ENCODE measurements around the gene CALY. TPM values are rescaled to one million over a fixed set of nuclear protein-coding genes. Genes with fewer than 3 reads are reported as not detected.

Gene CALY
- total and polyA plus RNA-seq, 4 experiments from 2014 or later, result 1.4 to 7.2 (median 4.3) TPM

GRCh38 chr10:133346413-133346812 lies 9.7 kb upstream of the CALY start:
- peaks cover 11% of the 10 kb centered on the region for H3K27me3 ChIP-seq (ENCODE audit: insufficient read depth, low read length)
- H3K4me1 Mint-ChIP-seq, result peaks cover 0 to 3% (median under 1%) of the 10 kb centered on the region in 4 donors
- H3K4me1 ChIP-seq (ENCODE audit: insufficient read depth, low read length), result no peaks in the 10 kb centered on the region
- no peaks in the 10 kb centered on the region for H3K9me3 ChIP-seq (ENCODE audit: control insufficient read depth in 1 of 2, low read length in 2 of 2)
- no peak for DNase-seq
- intact Hi-C loops (cut with micrococcal nuclease), result no loop called here
- no peak overlapping the region for H3K27ac Mint-ChIP-seq
- H3K27ac ChIP-seq (ENCODE audit: low read depth, low read length), result no peak overlapping the region
- no peaks in the 10 kb centered on the region for H3K36me3 Mint-ChIP-seq
- H3K4me3 Mint-ChIP-seq, result no peak overlapping the region
- no peaks in the 10 kb centered on the region for H3K36me3 ChIP-seq (ENCODE audit: insufficient read depth, low read length)
- ChIA-PET POLR2A (ENCODE audit: partially characterized antibody) (interaction anchor here (1.7 kb wide), 1 partner anchor 10 kb away, joined by 5 read pairs; the partner anchor contains the start of gene CALY), CTCF (ENCODE audit: partially characterized antibody) (interaction anchor here (1.3 kb wide), 1 partner anchor 17 kb away, joined by 7 read pairs; no protein-coding TSS in a partner anchor)
- no peaks in the 10 kb centered on the region for H3K9me3 Mint-ChIP-seq
- H3K4me3 ChIP-seq (ENCODE audit: low read length in 2 of 2), result no peak overlapping the region
- peaks cover 20 to 32% of the 10 kb centered on the region in 2 donors for H3K27me3 Mint-ChIP-seq

- peaks cover 19 to 30% of the 10 kb centered on the region in 2 donors for H3K27me3 Mint-ChIP-seq
- ChIA-PET POLR2A (ENCODE audit: partially characterized antibody) (interaction anchor here (2.0 kb wide), 1 partner anchor 9 kb away, joined by 5 read pairs; no protein-coding TSS in a partner anchor), CTCF (ENCODE audit: partially characterized antibody) (no interaction called here)
- intact Hi-C loops (cut with micrococcal nuclease), result no loop called here
- no peak overlapping the region for H3K4me3 Mint-ChIP-seq
- H3K4me1 Mint-ChIP-seq, result peaks cover 0 to 2% (median under 1%) of the 10 kb centered on the region in 4 donors
- H3K36me3 ChIP-seq (ENCODE audit: insufficient read depth, low read length), result no peaks in the 10 kb centered on the region
- no peak for DNase-seq
- no peaks in the 10 kb centered on the region for H3K36me3 Mint-ChIP-seq
- H3K4me1 ChIP-seq (ENCODE audit: insufficient read depth, low read length), result no peaks in the 10 kb centered on the region
- H3K4me3 ChIP-seq (ENCODE audit: low read length in 2 of 2), result no peak overlapping the region
- no peak overlapping the region for H3K27ac ChIP-seq (ENCODE audit: low read depth, low read length)
- no peak overlapping the region for H3K27ac Mint-ChIP-seq
- peaks cover 10% of the 10 kb centered on the region for H3K27me3 ChIP-seq (ENCODE audit: insufficient read depth, low read length)
- H3K9me3 ChIP-seq (ENCODE audit: control insufficient read depth in 1 of 2, low read length in 2 of 2), result no peaks in the 10 kb centered on the region
- H3K9me3 Mint-ChIP-seq, result no peaks in the 10 kb centered on the region
Measured at GRCh38 chr10:133344236-133344635, 7.5 kb upstream of the CALY start.

- Mint-ChIP-seq H3K9me3 (no peaks in the 10 kb centered on the region), H3K27me3 (peaks cover 16 to 27% of the 10 kb centered on the region in 2 donors), H3K4me1 (no peaks in the 10 kb centered on the region), H3K27ac (peak overlapping the region in 1 of 7 donors; percentile 22), H3K36me3 (no peaks in the 10 kb centered on the region), H3K4me3 (no peak overlapping the region)
- ChIA-PET POLR2A (ENCODE audit: partially characterized antibody) (interaction anchor here (2.0 kb wide), 1 partner anchor 10 kb away, joined by 5 read pairs; no protein-coding TSS in a partner anchor), CTCF (ENCODE audit: partially characterized antibody) (interaction anchor here (2.0 kb wide), 1 partner anchor 14 kb away, joined by 6 read pairs; no protein-coding TSS in a partner anchor)
- Histone ChIP-seq H3K9me3 (ENCODE audit: control insufficient read depth in 1 of 2, low read length in 2 of 2) (no peaks in the 10 kb centered on the region), H3K27ac (ENCODE audit: low read depth, low read length) (no peak overlapping the region), H3K4me3 (ENCODE audit: low read length in 2 of 2) (no peak overlapping the region), H3K27me3 (ENCODE audit: insufficient read depth, low read length) (peaks cover 7% of the 10 kb centered on the region), H3K4me1 (ENCODE audit: insufficient read depth, low read length) (no peaks in the 10 kb centered on the region), H3K36me3 (ENCODE audit: insufficient read depth, low read length) (no peaks in the 10 kb centered on the region)
- intact Hi-C loops (cut with micrococcal nuclease), result no loop called here
- DNase-seq, result no peak
Measured at GRCh38 chr10:133343558-133343957, 6.9 kb upstream of the CALY start.

- H3K27me3 ChIP-seq (ENCODE audit: insufficient read depth, low read length), result peaks cover 7% of the 10 kb centered on the region
- ChIA-PET CTCF (ENCODE audit: partially characterized antibody) (interaction anchor here (2.0 kb wide), 1 partner anchor 14 kb away, joined by 6 read pairs; no protein-coding TSS in a partner anchor), POLR2A (ENCODE audit: partially characterized antibody) (interaction anchor here (2.0 kb wide), 1 partner anchor 11 kb away, joined by 5 read pairs; no protein-coding TSS in a partner anchor)
- H3K4me1 ChIP-seq (ENCODE audit: insufficient read depth, low read length), result peaks cover under 1% of the 10 kb centered on the region
- intact Hi-C loops (cut with micrococcal nuclease), result no loop called here
- Mint-ChIP-seq H3K36me3 (no peaks in the 10 kb centered on the region), H3K4me3 (no peak overlapping the region), H3K4me1 (no peaks in the 10 kb centered on the region), H3K27ac (no peak overlapping the region), H3K27me3 (peaks cover 16 to 27% of the 10 kb centered on the region in 2 donors), H3K9me3 (no peaks in the 10 kb centered on the region)
- no peak overlapping the region for H3K27ac ChIP-seq (ENCODE audit: low read depth, low read length)
- no peaks in the 10 kb centered on the region for H3K9me3 ChIP-seq (ENCODE audit: control insufficient read depth in 1 of 2, low read length in 2 of 2)
- H3K36me3 ChIP-seq (ENCODE audit: insufficient read depth, low read length), result no peaks in the 10 kb centered on the region
- DNase-seq, result no peak
- no peak overlapping the region for H3K4me3 ChIP-seq (ENCODE audit: low read length in 2 of 2)
Measured at GRCh38 chr10:133342942-133343341, 6.2 kb upstream of the CALY start.

GRCh38 chr10:133341983-133342382 lies 5.3 kb upstream of the CALY start:
- intact Hi-C loops (cut with micrococcal nuclease), result no loop called here
- H3K27me3 Mint-ChIP-seq, result peaks cover 16 to 27% of the 10 kb centered on the region in 2 donors
- H3K9me3 Mint-ChIP-seq, result no peaks in the 10 kb centered on the region
- Histone ChIP-seq H3K9me3 (ENCODE audit: control insufficient read depth in 1 of 2, low read length in 2 of 2) (no peaks in the 10 kb centered on the region), H3K4me3 (ENCODE audit: low read length in 2 of 2) (no peak overlapping the region), H3K27me3 (ENCODE audit: insufficient read depth, low read length) (peaks cover 7% of the 10 kb centered on the region), H3K4me1 (ENCODE audit: insufficient read depth, low read length) (peaks cover 10% of the 10 kb centered on the region), H3K27ac (ENCODE audit: low read depth, low read length) (no peak overlapping the region), H3K36me3 (ENCODE audit: insufficient read depth, low read length) (no peaks in the 10 kb centered on the region)
- POLR2A ChIA-PET (ENCODE audit: partially characterized antibody), result no interaction called here
- no peak for DNase-seq
- no peak overlapping the region for H3K27ac Mint-ChIP-seq
- H3K36me3 Mint-ChIP-seq, result no peaks in the 10 kb centered on the region
- no peaks in the 10 kb centered on the region for H3K4me1 Mint-ChIP-seq
- CTCF ChIA-PET (ENCODE audit: partially characterized antibody), result interaction anchor here (2.0 kb wide), 1 partner anchor 13 kb away, joined by 6 read pairs; no protein-coding TSS in a partner anchor
- H3K4me3 Mint-ChIP-seq, result no peak overlapping the region

GRCh38 chr10:133339708-133340380 lies 3.1 kb upstream of the CALY start:
- H3K4me3 ChIP-seq (ENCODE audit: low read length in 2 of 2), result no peak overlapping the region
- intact Hi-C loops (cut with micrococcal nuclease), result no loop called here
- H3K36me3 ChIP-seq (ENCODE audit: insufficient read depth, low read length), result no peaks in the 10 kb centered on the region
- Mint-ChIP-seq H3K4me3 (no peak overlapping the region), H3K27me3 (peaks cover 7 to 16% of the 10 kb centered on the region in 2 donors), H3K27ac (no peak overlapping the region), H3K9me3 (no peaks in the 10 kb centered on the region), H3K36me3 (no peaks in the 10 kb centered on the region), H3K4me1 (peaks cover 0 to 9% (median 2%) of the 10 kb centered on the region in 4 donors)
- POLR2A ChIA-PET (ENCODE audit: partially characterized antibody), result no interaction called here
- no peaks in the 10 kb centered on the region for H3K9me3 ChIP-seq (ENCODE audit: control insufficient read depth in 1 of 2, low read length in 2 of 2)
- H3K27me3 ChIP-seq (ENCODE audit: insufficient read depth, low read length), result peaks cover 7% of the 10 kb centered on the region
- H3K27ac ChIP-seq (ENCODE audit: low read depth, low read length), result no peak overlapping the region
- DNase-seq, result no peak
- CTCF ChIA-PET (ENCODE audit: partially characterized antibody), result no interaction called here
- peaks cover 25% of the 10 kb centered on the region for H3K4me1 ChIP-seq (ENCODE audit: insufficient read depth, low read length)

- peaks cover 0 to 12% (median 3%) of the 10 kb centered on the region in 4 donors for H3K4me1 Mint-ChIP-seq
- H3K9me3 Mint-ChIP-seq, result peaks cover 0 to 2% (median 0%) of the 10 kb centered on the region in 8 donors
- no peak overlapping the region for H3K4me3 Mint-ChIP-seq
- Histone ChIP-seq H3K36me3 (ENCODE audit: insufficient read depth, low read length) (no peaks in the 10 kb centered on the region), H3K9me3 (ENCODE audit: control insufficient read depth in 1 of 2, low read length in 2 of 2) (no peaks in the 10 kb centered on the region), H3K4me1 (ENCODE audit: insufficient read depth, low read length) (peaks cover 25% of the 10 kb centered on the region), H3K4me3 (ENCODE audit: low read length in 2 of 2) (no peak overlapping the region), H3K27me3 (ENCODE audit: insufficient read depth, low read length) (peaks cover 7% of the 10 kb centered on the region), H3K27ac (ENCODE audit: low read depth, low read length) (no peak overlapping the region)
- CTCF ChIA-PET (ENCODE audit: partially characterized antibody), result no interaction called here
- intact Hi-C loops (cut with micrococcal nuclease), result no loop called here
- peak in 1 of 5 donors; percentile 29 for DNase-seq
- H3K36me3 Mint-ChIP-seq, result no peaks in the 10 kb centered on the region
- H3K27ac Mint-ChIP-seq, result no peak overlapping the region
- POLR2A ChIA-PET (ENCODE audit: partially characterized antibody), result no interaction called here
- peaks cover 2 to 8% of the 10 kb centered on the region in 2 donors for H3K27me3 Mint-ChIP-seq
Measured at GRCh38 chr10:133338080-133339071, 1.7 kb upstream of the CALY start.
